GM12873 (cell line): ENCODE measurements around the gene CD27.

Experiments used
- TF ChIP-seq, protein P1 (sequence below): IDR thresholded peaks from 2 replicates; pipeline ENCODE4 v1.5.1; 2012; ENCODE audit warnings: low read depth, mild to moderate bottlenecking, moderate library complexity, low read length, control low read depth; ENCODE audit not compliant: insufficient read depth; ENCODE audit errors: missing control alignments

The CD27 gene

DNA sequence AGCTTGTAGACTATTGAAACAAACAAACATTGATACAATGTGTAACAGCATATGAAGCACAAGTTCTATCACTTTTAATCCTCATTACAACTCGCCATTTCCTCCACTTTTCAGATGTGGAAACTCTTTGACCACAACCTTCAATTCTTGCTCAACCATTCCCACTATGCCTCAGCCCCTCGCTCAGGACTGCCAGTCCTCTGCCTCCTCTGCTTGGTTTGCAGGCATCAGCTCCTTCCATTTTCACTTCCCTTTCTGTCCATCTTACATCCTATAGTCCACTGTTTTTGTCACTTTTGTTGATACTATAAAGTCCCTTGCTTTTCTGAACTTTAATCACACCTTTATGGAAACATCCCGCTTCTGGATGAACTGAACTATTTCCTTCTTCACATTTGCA, 28.2 kb upstream of the CD27 start:
- TF ChIP-seq, protein P1, sequence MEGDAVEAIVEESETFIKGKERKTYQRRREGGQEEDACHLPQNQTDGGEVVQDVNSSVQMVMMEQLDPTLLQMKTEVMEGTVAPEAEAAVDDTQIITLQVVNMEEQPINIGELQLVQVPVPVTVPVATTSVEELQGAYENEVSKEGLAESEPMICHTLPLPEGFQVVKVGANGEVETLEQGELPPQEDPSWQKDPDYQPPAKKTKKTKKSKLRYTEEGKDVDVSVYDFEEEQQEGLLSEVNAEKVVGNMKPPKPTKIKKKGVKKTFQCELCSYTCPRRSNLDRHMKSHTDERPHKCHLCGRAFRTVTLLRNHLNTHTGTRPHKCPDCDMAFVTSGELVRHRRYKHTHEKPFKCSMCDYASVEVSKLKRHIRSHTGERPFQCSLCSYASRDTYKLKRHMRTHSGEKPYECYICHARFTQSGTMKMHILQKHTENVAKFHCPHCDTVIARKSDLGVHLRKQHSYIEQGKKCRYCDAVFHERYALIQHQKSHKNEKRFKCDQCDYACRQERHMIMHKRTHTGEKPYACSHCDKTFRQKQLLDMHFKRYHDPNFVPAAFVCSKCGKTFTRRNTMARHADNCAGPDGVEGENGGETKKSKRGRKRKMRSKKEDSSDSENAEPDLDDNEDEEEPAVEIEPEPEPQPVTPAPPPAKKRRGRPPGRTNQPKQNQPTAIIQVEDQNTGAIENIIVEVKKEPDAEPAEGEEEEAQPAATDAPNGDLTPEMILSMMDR: no peak

DNA sequence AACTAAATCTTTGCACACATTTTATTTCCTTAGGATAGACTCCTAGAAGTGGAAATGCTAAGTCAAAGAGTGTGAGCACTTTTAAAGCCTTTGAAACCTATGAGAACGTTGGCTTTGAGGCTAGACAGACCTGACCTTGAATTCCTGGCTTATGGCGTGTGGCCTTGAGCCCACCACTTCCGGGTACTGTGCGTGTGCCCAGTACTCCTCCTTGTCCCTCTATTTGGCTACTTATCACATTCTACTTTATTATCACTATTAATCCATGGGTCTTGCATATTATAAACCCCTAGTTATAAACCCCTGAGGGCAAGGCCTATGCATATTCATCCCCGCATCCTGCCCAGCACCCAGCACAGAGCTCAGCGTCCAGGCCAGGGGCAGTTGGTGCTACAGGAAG, 26.0 kb upstream of the CD27 start:
- TF ChIP-seq, protein P1: no peak

DNA sequence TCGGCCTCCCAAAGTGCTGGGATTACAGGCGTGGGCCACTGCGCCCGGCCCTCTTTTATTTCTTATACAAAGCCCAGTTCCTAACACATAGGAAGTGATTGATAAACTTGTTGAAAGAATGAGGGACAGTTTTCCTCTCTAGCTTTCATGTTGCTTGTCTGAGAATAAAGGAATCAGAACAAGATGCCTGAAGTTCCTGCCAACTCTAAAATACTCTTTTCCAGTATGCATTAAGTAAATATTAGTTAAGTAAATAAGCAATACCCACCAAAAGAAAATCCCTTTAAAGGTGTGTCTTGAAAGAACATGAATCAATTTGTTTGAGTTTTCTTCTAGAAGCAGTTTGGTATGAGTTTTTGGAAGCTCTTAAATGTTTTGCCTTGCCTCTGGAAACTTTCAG, 24.4 kb upstream of the CD27 start:
- TF ChIP-seq, protein P1: no peak

DNA sequence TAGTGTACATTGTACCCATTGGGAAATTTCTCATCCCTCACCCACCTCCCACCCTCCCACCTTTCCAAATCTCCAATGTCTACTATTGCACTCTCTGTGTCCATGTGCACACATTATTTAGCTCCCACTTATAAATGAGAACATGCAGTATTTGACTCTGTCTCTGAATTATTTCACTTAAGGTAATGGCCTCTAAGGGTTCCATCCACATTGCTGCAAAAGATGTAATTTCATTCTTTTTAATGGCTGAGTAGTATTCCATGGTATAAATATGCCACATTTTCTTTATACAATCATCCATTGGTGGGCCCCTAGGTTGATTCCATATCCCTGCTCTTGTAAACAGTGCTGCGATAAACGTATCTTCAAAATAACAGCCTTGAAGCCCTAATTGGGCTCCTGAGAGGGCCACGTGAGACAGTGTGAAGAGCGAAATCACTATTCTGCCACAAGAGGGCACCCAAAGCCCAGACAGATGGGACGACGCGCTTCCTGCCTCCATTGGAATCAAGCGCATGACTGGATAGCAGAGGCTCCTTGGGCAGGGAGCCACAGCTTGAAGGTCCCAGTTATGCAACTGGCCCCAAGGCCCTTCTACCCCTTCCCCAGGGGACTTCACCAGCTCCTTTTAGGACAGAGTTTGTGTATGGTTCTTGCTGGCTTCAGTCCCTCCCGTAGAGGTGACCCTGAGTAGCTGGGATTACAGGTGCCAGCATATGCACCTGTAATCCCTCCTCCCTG, 21.3 kb upstream of the CD27 start:
- TF ChIP-seq, protein P1: peak; percentile 85

DNA sequence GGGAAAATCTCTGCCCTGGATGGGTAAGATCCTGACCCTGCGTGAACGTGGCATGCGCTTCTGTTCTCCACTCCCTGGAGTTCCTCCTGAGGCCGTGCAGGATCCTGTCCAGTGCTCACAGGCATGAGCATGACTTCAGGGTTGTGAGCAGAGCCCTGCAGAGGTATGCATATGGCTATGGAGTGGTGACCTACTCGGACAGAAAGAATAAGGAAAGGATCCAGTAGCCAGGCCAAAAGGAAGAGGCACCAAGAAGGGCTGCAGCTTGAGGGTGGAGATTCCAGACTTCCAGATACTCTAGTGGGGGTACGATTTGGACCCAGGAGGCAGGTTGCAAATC, 20.8 kb upstream of the CD27 start:
- TF ChIP-seq, protein P1: no peak

DNA sequence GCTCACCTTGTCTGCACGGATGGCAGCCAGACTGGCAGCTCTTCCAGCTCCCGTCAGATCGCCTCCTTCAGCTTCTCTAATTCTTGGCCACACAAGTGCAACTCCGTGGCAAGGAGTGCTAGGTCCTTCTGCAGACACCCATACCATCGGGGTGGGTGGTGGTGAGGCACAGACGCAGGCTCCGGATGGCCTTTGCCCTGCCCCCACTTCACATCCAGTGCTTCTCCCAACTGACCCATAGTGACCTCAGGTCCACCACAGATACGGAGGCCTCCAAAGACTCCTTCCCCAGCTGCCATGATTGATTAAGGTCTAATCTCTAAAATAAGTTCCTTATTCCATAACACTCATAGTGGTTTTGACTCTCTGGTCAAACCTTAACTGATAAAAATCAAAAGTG, 19.9 kb upstream of the CD27 start:
- TF ChIP-seq, protein P1: no peak

DNA sequence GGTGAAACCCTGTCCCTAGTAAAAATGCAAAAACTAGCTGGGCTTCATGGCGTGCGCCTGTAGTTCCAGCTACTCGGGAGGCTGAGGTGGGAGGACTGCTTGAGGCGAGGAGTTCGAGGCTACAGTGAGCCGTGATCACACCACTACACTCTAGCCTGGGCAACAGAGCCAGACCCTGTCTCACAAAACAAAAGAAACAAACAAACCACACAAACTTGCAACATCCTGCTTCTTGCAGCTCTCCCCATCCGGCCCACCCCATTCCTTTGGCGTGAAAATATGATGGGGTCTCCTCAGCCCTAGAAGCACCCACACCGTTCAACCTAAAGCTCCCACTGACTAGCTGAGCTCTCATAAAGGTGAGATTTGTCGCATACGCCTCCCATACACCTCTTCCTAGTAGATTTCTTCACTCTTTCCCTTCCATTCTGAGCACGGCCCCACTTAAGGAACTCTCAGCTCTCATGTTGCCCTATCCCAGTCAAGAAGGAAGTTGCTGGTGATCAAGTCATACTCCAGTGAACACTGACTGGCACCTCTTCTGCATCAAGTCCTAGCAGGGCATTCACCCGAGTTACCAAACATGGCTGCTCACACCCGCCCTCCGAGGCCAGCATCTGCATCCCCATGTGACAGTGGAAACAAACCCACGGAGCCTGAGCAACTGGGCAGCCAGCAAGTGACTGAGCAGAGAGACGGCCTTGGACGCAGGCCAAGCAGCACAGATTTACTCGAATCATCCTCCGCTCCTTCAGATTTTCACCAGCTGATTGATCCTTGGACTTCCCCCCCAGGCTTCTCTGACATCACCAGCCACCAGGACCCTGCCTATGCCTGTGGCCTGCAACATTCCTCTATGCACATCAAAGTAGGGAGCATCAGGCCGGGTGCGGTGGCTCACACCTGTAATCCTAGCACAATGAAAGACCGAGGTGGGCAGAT, 18.9 kb upstream of the CD27 start:
- TF ChIP-seq, protein P1: no peak
